SKM-1 (cell line): ENCODE measurements around the gene HEATR9.
"Not testable (repeated sequence)": the region's sequence is repeated elsewhere in the genome, so short reads cannot be mapped to it uniquely, and the experiment has no call there.

ENCODE experiments used
- DNase-seq: peaks from one replicate; lab custom pipeline; 2025; ENCODE audit not compliant: unreplicated experiment; lab: John Stamatoyannopoulos, UW

Gene HEATR9, protein sequence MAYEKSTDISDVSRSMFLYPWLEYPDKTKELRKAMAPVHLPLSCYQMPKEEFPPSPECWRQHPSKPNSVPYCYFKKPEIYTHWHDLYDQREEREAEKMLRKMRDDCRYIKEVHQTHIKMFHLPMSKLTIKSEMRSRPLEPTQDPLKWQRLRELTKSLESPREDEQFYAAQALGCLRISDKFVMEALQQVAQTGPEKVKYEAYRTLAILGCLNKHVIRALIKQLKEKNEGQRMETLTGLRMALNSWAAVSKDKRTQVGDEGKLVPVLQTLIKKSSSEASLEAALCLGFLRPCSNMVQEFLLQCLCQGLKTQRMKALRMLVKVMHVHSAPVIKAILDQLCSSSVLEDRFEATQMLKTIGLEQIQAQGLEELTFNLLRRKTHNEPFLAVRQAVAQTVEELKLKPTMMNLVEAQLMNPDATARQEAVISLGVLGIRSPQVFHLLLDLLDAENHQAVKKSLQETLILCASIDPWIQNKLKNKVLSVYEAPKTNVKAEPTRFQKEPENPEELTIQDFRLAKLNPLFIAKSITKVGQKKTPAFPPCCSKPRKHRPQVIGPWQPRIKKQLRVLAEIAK

DNA sequence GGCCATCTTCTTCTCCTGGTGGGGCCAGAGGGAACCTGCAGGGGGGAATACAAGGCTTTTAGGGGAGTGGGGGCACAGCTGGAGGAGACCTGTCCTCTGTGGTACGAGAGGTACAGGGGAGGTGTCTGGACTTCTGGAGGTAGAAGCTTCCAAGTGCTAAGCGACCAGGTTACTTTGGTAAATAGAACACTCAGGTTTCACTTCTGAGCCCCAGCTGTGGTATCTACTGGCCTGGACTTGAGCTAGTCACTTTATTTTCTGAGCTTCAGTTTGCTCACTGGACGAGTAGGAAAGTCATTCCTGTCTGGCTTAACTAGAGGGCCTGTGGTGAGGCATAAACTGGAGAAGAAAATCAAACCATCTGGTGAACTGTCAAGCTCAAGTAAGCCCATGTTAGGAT, at the start of gene HEATR9:
Gene HEATR9 (minus strand): TSS at position 155 of the 400 bp plus-strand sequence. CDS start 149 bp downstream, at position 6.
- no peak for DNase-seq

DNA sequence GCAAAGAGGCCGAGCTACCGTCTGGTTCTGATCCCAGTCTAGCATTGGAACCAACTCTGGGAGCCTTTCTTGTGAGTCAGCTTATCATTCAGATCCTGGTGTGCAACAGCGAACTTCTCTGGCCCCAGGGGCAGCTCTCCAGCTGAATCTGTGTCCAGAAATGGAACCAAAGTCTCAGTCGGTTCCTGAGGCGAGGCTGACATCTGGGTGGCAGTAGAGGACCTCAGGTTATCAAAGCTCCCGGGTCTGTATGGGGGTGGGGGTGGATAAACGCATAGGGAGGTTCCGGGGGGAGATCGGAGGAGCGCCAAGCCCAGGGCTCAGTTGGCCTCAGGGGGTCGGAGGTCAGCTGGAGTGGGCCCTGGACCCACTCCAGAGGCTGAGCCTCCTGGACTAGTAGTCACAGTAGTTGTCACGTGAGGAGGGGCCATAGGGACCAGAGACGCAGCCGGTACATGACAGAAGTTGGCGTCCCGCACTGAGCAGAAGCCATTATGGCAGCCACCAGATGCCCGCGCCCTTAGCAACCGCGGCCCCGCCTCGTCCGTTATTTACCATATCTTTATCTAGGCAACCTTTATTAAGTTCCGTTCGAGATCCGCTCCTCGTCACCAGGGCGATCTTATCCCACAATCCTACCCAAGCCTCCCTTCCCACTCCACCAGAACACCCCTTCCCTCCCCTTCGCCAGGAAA, 49.0 kb upstream of the HEATR9 start:
- no peak for DNase-seq

DNA sequence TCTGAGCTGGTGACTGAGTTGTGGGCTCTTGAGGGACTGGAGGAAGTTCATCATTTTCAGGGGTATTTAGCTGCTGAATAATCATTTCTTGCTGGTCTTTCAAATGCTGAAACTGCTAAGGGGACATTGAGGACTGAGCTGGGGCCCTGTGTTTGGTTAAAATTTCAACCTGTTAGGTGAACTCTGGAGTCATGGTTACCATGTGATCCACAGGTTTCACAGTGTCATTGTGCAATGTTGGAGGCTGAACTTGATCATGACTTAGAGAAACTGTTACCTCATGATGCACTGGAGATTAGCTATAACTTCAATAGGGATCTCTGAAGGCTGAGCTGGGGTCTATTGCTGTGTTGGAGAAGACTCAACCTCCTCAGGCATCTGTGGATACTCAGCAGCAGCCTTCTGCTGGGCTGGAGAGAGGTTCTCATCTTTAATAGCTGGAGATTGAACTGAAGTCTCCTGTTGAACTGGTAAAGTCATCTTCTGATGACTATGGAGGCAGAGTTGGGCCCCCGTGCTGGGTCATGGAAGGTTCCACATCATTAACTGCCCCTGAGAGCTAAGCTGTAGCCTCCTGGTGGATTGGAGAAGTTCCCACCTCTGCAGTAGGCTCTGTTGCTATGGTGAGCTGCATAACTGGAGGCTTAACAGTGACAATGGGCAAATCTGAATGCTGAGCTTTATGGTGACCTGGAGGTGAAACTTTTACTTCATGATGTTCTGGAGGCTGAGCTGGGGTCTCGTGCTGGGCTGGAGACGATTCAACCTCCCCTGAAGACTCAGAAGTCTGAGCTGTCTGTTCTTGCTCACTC, 46.7 kb upstream of the HEATR9 start:
- no peak for DNase-seq

DNA sequence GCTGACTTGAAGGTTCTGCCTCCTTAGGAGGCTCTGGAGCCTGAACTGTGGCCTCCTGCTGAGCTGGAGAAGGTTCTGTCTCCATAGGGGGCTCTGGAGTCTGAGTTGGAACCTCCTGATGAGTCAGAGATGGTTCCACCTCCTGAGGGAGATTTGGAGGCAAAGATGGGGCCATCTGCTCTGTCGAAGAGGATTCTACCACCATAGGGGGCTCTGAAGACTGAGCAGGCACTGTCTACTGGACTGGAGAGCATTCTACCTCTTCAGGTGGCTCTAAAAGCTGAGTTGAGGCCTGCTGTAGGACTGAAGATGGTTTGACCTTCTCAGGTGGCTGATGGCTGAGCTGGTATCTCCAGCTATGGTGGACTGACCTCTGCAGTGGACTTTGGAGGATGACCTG, 45.7 kb upstream of the HEATR9 start:
- no peak for DNase-seq

DNA sequence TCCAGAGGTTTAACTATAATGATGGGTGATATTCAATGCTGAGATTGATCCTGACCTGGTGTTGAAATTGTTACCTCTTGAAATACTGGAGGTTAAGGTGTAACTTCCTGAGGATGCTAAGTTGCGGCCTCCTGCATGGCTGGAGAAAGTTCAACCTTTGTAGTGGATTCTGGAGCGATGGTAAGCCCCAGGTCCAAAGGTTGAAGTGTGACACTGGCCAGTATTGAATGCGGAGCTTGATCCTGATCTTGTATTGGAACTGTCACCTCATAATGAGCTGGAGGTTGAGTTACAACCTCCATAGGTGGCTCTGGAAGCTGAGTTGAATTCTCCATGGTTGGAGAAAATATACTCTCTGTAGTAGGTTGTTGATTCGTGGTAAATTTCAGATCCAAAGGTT, 44.9 kb upstream of the HEATR9 start:
- no peak for DNase-seq

DNA sequence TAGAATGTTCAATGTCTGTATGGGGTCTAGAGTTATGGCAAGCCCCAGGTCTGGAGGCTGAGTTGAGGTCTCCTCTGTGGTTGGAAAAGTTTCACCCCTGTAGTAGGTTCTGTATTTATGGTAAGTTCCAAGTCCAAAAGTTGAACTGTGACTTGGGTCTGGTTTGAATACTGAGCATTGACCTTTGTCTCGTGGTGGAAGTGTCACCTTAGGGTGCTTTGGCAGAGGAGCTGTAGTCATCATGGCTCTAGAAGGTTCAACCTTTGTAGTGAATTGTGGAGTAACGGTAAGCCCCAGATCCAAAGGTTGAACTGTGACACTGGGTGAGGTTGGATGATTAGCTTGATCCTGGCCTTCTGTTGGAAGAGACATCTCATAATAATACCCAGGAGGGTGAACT, 44.3 kb upstream of the HEATR9 start:
- no peak for DNase-seq

DNA sequence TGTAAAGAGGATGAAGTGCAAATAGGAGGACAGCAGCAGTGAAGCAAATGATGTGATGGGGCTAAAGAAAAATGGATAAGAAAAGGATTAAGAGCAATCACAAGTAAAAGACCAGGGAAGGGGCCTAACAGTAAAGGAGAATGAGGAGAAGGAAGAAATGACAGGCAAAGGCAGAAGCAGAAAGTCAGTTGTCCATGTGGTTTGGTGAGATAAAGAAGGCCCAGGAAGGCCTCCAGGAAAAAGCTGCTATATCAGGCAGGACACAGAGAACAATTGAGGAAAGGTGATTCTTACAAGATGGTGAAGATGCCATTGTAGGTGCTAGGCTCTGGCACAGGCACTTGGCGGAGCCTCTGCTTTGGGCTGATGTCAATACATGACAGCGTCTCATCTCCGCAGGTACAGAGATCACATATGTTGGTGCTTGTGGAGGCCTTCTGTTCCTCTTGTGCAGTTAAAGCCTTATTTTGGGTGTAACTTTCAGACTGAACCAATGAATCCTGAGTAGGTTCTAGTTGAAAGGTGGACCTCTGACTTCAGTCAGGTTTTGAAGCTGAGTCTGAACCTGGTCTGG, 43.7 kb upstream of the HEATR9 start:
- DNase-seq: no peak

DNA sequence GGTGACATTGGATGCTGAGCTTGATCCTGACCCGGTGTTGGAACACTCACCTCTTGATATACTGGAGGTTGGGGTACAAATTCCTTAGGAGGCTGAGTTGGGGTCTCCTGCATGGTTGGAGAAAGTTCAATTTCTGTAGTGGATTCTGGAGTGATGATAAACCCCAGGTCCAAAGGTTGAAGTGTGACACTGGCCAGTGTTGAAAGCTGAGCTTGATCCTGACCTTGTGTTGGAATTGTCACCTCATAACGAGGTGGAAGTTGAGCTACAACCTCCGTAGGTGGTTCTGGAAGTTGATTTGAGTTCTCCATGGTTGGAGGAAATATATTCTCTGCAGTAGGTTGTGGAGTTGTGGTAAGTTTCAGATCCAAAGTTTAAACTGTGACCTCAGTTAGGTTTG, 40.7 kb upstream of the HEATR9 start:
- DNase-seq: no peak

DNA sequence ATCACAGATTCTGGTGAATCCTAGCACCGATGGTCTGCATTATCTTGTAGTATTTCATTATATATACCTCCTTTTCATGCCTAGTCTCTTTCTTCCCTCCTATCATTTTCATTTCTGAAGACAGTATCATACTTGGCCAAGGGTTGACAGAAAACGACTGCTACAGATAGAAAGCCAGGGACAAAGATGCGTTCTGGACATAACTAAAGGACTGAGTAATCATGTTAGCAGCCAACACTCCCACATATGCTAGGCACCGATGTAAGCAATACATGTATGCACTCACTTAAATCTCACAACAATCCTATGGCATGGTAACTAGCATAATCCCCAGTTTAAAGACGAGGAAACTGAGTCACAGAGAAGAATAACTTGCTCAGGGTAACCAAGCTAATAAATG, 39.0 kb upstream of the HEATR9 start:
- DNase-seq: no peak

DNA sequence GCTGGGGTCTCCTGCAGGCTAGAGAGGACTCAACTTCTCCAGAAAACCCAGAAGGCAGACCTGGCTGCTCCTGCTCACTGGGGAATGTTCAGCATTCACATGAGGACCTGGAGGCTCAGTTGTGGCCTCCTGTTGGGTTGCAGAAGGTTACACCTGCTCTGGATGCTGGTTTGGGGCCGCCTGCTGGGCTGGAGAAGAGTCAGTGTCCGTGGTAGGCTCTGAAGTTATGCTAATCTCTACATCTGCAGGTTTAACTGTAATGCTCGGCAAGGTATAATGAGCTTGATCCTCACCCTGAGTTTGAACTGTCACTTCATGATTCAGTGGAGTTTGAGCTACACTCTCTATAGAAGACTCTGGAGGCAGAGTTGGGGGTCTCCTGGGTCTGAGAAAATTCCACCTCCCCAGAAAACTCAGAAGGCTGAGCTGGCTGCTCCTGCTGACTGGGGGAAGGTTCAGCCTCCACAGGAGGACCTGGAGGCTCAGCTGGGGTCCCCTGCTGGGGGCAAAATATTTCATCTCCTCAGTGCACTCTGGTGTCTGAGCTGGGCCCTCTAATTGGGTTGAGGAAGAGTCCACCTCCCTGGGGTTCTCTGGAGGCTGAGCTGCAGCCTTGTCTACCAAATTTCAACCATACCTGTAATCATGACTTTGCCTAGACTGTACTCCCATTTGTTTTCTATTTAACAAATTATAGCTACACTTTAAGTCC, 38.4 kb upstream of the HEATR9 start:
- DNase-seq: no peak

DNA sequence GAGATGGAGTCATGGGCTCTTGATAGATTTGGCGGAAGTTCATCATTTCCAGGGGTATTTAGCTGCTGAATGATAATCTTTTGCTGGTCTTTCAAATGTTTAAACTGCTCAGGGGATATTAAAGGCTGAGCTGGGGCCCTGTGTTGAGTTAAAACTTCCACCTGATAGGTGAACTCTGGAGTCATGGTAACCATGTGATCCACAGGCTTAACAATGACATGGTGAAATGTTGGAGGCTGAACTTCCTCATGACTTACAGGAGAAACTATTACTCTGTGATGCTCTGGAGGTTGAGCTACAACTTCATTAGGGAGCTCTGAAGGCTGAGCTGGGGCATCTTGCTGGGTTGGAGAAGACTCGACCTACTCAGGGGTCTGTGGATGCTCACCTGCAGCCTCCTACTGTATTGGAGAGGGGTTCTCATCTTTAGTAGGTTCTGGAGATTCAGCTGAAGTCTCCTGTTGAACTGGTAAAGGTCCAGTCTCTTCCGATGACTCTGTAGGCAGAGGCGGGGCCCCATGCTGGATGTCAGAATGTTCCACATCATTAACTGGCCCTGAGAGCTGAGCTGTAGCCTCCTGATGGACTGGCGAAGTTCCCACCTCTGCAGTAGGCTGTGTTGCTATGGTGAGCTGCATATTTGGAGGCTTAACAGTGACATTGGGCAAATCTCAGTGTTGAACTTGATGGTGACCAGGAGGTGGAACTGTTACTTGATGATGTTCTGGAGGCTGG, 37.7 kb upstream of the HEATR9 start:
- no peak for DNase-seq

DNA sequence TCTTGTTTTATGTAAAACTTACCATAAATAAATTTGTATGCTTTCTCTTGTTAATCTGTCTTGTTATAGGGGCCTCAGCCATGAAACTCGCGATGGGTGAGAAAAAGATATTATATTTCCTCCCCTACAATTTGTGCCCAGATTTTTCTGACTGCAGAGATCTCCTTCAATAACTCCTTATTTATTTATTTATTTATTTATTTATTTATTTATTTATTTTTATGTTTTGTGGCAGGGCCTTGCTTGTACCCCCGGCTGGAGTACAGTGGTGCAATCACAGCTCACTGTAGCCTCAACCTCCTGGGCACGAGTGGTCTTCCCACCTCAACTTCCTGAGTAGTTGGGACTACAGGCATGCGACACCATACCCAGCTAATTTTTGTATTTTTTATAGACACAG, 34.8 kb upstream of the HEATR9 start:
- no peak for DNase-seq

DNA sequence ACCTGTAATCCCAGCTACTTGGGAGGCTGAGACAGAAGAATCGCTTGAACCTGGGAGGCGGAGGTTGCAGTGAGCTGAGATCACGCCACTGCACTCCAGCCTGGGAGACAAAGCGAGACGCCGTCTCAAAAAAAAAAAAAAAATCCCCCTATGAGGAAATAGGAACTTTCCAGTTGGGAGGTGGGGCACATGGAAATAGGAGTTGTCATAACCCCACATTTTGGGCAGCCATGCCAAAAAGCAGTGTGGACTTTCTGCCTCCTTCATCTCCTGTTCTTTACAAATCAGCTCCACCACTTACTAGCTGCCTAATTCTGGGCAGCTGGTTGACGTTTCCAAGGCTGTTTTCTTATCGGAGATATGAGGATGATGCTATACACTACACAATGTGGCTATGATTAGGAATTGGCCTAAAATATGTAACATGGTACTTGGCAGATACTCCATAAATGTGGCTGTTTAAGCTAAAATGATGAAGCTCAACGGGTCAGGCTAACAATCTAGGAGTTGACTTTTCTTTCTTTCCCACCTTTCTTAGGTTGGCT, 33.0 kb upstream of the HEATR9 start:
- no peak for DNase-seq

DNA sequence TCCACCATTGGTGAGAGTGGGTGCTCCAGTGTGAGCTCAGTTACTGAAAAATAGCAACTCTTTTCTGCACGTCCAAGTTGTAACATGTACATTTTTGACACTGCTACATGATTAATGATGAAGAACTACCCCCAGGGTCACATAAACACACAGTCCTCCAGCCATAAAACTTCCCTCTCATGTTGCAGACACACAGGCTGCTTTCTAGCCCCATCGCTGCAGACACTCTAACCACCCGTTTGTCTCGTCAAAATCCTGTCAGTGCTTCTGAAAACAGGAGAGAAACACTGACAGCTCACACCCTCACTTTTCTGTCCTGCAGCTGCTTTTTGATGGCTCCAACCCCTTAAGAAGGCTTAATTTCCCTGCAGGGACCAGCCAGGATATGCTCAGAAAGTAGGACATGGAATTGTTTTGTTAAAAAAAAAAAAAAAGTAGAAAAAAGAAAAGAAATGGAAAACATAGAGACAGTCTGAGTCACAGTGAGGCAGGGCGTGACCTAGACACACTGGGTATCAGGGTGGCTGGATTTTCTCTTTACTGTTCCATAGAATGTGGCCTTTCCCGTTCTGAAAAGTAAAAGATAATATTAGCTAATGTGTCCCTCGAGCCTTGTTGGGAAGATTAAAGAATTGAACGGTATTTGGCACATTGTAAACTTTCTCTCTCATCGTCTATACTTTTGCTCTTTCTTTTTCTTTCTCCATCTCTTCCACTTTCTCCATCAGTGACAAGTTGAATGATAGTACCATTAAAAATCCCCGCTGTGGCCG, 32.2 kb upstream of the HEATR9 start:
- no peak for DNase-seq

DNA sequence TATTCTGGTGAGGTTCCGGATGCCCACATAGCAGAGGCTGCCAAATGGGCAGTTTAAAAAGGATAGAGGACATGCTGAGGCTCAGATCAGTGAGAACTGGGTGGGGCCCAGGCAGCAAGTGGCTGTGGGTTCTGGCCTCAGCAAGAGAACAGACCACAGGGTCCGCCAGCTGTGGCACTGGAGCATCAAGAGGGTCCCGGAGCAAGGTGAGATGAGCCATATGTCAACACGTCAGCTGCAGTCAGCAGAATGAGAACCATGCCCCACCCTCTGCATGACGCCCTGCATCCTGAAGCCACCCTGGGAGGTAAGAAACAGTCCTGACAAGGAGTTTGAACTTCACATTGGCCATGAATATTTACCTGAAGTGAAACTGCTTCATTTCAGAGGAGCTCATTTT, 31.6 kb upstream of the HEATR9 start:
- DNase-seq: no peak

DNA sequence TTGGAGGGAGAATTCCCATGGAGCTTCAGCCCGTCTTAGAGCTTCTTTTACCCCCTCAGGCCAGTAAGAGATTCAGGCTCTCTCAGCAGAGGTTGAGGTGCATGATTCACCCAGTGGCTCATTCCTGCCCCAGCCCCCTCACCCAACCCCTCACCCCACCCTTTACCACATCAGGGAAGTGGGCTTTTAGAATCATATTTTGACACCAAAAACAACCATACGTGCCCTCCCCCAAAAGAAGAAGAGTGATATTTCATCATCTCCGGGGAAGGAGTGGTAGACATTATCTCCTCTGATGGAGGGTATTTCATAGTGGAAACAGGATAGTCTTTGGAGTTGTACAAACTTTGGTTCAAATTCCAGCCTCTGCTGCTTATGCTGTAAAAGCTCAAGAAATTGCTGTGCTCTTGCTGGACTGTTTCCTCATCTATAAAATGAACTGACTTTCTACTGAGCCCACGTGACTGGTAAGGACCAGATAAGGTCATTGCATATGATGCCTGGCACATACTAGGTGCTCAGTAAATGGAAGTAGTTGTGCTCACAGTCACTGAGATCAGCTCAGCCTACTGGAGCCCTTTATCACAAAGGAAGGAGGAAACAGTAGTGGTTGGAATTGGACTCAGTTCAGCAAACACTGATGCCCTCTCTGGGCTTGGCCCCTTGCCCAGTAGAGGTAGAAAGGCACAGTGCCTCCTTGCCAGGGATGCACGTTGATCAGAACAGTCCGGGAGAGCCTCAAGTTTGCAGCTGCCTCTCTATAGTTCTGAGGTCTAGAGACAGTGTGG, 29.8 kb upstream of the HEATR9 start:
- peak; percentile 69 for DNase-seq

DNA sequence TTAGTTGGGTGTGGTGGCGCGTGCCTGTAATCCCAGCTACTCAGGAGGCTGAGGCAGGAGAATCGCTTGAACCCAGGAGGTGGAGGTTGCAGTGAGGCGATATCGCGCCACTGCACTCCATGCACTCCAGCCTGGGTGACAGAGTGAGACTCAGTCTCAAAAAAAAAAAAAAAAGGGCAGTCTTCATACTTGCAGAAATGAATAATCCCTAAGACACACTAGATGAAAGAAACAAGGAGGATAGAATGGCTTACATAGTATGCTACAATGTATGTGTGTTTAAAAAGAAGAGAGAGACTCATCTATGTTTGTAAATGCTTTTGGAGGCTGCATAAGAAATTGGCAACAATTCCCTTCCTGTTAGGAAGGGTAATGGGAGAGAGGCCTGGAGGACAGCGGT, 29.1 kb upstream of the HEATR9 start:
- DNase-seq: not testable (repeated sequence)
